Measurements from ENCODE around the gene ITPK1. TPM values are rescaled to one million over a fixed set of nuclear protein-coding genes. Genes with fewer than 3 reads are reported as not detected.

The ITPK1 gene
- total RNA-seq, 4 donors from 2014 or later = 37.5 to 47.5 (median 41.4) TPM

DNA sequence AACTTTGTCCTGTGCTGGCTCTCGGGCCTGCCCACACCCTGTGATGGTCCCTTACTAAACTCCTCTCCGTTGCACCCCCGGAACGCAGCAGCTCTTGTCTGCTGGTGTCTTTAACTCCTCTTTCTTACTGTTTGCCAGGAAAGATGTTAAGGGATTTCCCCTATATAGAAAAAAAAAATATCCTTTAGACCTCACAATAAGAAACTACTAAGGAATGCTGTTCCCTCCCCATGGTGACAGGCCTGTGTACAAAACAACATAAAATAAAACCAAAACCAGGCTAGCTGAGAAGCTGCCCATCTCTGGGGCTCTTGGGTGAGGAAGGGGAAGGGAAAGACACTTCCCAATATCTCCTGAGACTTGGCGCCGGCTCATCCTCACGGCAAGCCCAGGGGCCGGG lies 97.4 kb downstream of the ITPK1 start:
- DNase-seq (ENCODE audit: low spot score in 2 of 2) = no peak
- intact Hi-C loops (cut with DNase I; ENCODE audit: low total_unique reads) = no loop called here

DNA sequence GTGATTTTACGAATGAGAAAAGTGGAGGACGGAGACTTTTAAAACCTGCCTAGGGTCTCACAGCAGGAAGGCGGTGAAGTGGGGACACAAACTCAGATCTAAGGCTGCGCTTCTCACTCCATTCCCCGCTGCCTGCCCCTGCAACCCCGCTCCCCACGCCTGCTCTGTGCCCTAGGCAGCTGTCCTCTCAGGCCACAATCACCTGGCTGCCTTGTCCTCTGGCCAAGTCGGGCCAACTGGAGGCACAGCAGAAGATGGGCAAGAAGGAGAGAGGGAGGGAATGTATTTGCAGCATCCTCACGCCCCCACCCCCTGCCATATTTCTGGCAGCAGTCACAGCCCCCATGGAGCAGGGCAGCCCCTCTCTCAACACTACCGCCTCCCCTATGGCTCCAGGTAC lies 97.8 kb downstream of the ITPK1 start:
- intact Hi-C loops (cut with DNase I; ENCODE audit: low total_unique reads) = no loop called here
- no peak for TF ChIP-seq POLR2A (IDR thresholded peaks at IDR 0.05)
- TF ChIP-seq, protein P1, sequence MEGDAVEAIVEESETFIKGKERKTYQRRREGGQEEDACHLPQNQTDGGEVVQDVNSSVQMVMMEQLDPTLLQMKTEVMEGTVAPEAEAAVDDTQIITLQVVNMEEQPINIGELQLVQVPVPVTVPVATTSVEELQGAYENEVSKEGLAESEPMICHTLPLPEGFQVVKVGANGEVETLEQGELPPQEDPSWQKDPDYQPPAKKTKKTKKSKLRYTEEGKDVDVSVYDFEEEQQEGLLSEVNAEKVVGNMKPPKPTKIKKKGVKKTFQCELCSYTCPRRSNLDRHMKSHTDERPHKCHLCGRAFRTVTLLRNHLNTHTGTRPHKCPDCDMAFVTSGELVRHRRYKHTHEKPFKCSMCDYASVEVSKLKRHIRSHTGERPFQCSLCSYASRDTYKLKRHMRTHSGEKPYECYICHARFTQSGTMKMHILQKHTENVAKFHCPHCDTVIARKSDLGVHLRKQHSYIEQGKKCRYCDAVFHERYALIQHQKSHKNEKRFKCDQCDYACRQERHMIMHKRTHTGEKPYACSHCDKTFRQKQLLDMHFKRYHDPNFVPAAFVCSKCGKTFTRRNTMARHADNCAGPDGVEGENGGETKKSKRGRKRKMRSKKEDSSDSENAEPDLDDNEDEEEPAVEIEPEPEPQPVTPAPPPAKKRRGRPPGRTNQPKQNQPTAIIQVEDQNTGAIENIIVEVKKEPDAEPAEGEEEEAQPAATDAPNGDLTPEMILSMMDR (IDR thresholded peaks at IDR 0.05) = no peak
- no peak overlapping the region for H3K4me3 ChIP-seq (ENCODE audit: low read depth, poor library complexity, severe bottlenecking)
- WGBS, 2 donors = 92 to 95% methylated on average over 10 of the region's 10 CpGs
- no peak for DNase-seq (ENCODE audit: low spot score in 2 of 2)

More for the DNA sequence above, 97.4 kb downstream of the ITPK1 start:
- no peak for TF ChIP-seq POLR2A (IDR thresholded peaks at IDR 0.05)
- TF ChIP-seq, protein P1 (IDR thresholded peaks at IDR 0.05) = no peak
- no peak overlapping the region for H3K4me3 ChIP-seq (ENCODE audit: low read depth, poor library complexity, severe bottlenecking)
- WGBS, 2 donors = 40 to 57% methylated on average over 8 of the region's 8 CpGs

DNA sequence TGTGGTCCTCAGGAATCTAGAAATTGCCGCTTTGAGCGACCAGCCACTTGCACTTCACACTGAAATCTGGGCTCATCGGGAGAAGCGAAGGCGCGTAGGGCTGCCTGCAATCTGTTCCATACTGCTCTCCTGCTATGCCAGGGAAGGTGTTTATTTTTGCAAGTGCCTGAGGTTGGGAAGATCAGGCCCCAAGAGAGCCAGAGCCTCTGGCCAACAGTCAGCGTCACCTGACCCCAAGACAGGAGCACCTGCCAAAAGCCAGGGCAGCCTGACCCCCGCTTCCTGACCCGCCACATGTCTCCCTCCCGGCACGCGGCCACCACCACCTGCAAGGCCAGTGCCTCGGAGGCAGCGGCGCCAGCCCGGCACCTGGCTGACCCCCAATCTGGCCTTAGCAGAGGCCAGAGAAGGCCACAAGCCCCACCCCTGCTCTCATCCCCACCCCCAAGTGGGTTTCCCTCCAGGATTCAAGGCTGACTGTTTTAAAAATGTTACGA lies 98.4 kb downstream of the ITPK1 start:
- H3K4me3 ChIP-seq (ENCODE audit: low read depth, poor library complexity, severe bottlenecking) = no peak overlapping the region
- intact Hi-C loops (cut with DNase I; ENCODE audit: low total_unique reads) = no loop called here
- 88 to 94% methylated on average over 17 of the region's 17 CpGs for WGBS, 2 donors
- TF ChIP-seq, protein P1 (IDR thresholded peaks at IDR 0.05) = no peak
- no peak for TF ChIP-seq POLR2A (IDR thresholded peaks at IDR 0.05)
- no peak for DNase-seq (ENCODE audit: low spot score in 2 of 2)

DNA sequence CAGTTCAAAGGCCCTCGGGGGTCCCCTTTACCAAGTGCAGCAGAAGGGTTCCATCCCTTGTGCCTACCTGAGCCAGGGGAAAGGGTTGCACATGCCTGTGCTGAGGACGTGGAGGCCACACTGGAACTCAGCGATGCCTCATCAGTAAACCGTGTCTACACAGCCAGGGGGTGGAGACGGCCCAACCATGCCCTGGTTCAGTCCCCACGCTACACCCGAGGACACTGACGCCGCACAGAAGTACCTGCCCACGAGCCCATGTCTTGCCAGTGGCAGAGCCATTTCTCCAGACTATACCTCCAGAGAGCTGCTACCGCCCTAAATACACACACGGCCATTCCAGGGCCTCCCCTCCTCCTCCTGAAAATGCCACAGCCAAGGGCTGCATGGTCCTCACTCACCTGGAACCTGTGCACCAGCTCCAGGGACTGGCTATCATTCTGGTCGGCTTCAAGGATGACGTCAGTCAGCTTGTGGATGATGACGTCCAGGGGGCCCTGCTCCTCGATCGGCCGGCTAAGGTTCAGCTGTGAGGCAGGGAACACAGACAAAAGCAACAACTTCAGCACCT lies 99.4 kb downstream of the ITPK1 start:
- DNase-seq (ENCODE audit: low spot score in 2 of 2) = no peak
- intact Hi-C loops (cut with DNase I; ENCODE audit: low total_unique reads) = no loop called here
- no peak overlapping the region for H3K4me3 ChIP-seq (ENCODE audit: low read depth, poor library complexity, severe bottlenecking)
- TF ChIP-seq, protein P1 (IDR thresholded peaks at IDR 0.05) = no peak
- no peak for TF ChIP-seq POLR2A (IDR thresholded peaks at IDR 0.05)
- 96 to 97% methylated on average over 15 to 18 of the region's 18 CpGs for WGBS, 2 donors

DNA sequence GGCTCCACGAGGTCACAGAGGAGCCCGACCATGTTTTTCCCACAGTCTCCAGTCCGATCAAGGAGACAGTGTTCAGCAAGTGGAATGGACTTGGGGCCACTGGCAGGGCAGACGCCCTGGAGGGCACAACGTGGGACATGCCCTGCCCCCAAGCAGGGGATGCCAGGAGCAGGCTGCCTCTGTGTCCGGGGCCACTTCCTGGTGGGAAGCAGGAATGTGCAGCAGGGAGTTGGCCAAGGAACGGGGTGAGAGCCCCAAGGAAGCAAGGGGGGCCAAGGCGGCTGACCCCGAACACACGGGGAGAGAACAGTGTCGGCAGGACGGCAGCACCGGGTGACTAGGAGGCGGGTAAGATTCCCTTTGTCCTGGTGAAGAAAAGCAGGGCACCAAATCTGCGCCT lies 100.2 kb downstream of the ITPK1 start:
- intact Hi-C loops (cut with DNase I; ENCODE audit: low total_unique reads) = no loop called here
- H3K4me3 ChIP-seq (ENCODE audit: low read depth, poor library complexity, severe bottlenecking) = no peak overlapping the region
- no peak for DNase-seq (ENCODE audit: low spot score in 2 of 2)
- WGBS, 2 donors = 84 to 90% methylated on average over 15 of the region's 15 CpGs
- TF ChIP-seq POLR2A (IDR thresholded peaks at IDR 0.05) = no peak
- TF ChIP-seq, protein P1 (IDR thresholded peaks at IDR 0.05) = no peak

DNA sequence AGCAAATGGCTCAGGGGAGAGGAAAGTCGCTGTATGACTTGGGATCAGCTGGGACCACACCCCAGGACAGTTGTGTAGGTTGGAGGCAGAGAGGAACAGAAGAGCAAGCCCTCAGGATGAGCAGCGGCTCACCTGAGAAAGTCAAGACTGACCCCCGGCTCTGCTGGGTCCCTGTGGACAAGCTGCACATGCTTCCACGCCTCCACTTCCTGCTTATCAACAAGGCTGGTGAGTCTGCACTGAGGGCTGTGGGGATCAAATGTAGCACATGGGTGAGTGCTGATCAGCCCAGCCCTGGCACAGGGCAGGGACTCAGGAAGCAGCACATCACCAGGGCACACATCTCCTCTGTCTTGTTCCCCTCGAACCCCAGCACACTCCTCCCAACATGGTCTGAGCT lies 100.7 kb downstream of the ITPK1 start:
- 92 to 93% methylated on average over 5 of the region's 5 CpGs for WGBS, 2 donors
- intact Hi-C loops (cut with DNase I; ENCODE audit: low total_unique reads) = no loop called here
- no peak overlapping the region for H3K4me3 ChIP-seq (ENCODE audit: low read depth, poor library complexity, severe bottlenecking)
- TF ChIP-seq, protein P1 (IDR thresholded peaks at IDR 0.05) = no peak
- no peak for TF ChIP-seq POLR2A (IDR thresholded peaks at IDR 0.05)
- DNase-seq (ENCODE audit: low spot score in 2 of 2) = no peak
